LNCaP clone FGC (cell line): ENCODE measurements around the gene PDCD2L.

Source experiments
- DNase-seq: peaks from one replicate; pipeline ENCODE4 v3.0.0-alpha.2; 2011; ENCODE audit warnings: low read depth
- H3K4me3 ChIP-seq: 2 replicates; pipeline ENCODE4 v1.5.1; 2011; ENCODE audit warnings: mild to moderate bottlenecking, low read depth, low read length, control low read depth
- CTCF ChIP-seq: IDR thresholded peaks from 2 replicates; pipeline ENCODE4 v1.5.1; 2012; ENCODE audit warnings: mild to moderate bottlenecking; ENCODE audit not compliant: control insufficient read depth, insufficient read depth; ENCODE audit errors: extremely low read depth

Gene PDCD2L

GRCh38 chr19:34360354-34360909 lies 43.8 kb upstream of the PDCD2L start:
- no peak overlapping the region for H3K4me3 ChIP-seq
- DNase-seq = no peak
- TF ChIP-seq CTCF = no peak

- no peak overlapping the region for H3K4me3 ChIP-seq
- no peak for DNase-seq
- no peak for TF ChIP-seq CTCF
These were observed 41.5 kb upstream of the PDCD2L start for GRCh38 chr19:34362679-34363069.

- H3K4me3 ChIP-seq = no peak overlapping the region
- DNase-seq = no peak
- no peak for TF ChIP-seq CTCF
These were observed 41.1 kb upstream of the PDCD2L start for GRCh38 chr19:34363094-34363493.

GRCh38 chr19:34363930-34364329 lies 40.3 kb upstream of the PDCD2L start:
- no peak overlapping the region for H3K4me3 ChIP-seq
- no peak for DNase-seq
- no peak for TF ChIP-seq CTCF

GRCh38 chr19:34364462-34364829 lies 39.8 kb upstream of the PDCD2L start:
- TF ChIP-seq CTCF = no peak
- peak overlapping the region; percentile 94 for H3K4me3 ChIP-seq
- DNase-seq = no peak

GRCh38 chr19:34364830-34365462 lies 39.3 kb upstream of the PDCD2L start, which contains the start of gene GPI:
TSS of gene GPI (plus strand) at chr19:34365196. CDS start at chr19:34365267, 71 bp downstream.
- TF ChIP-seq CTCF = no peak
- H3K4me3 ChIP-seq = peak within 1 kb of the TSS; percentile 94
- no peak for DNase-seq
